D341Med (cell line): ENCODE results near the gene TATDN3.
"Not testable (repeated sequence)": the region's sequence is repeated elsewhere in the genome, so short reads cannot be mapped to it uniquely, and the experiment has no call there.

ENCODE experiments used
- DNase-seq: peaks from one replicate; pipeline ENCODE4 v3.0.0; 2012; ENCODE audit warnings: low spot score

Gene TATDN3

GRCh38 chr1:212828395-212828794 is 36.7 kb downstream of the TATDN3 start:
- DNase-seq: no peak

GRCh38 chr1:212833211-212834207 is 41.8 kb downstream of the TATDN3 start:
- not testable (repeated sequence) for DNase-seq

DNA sequence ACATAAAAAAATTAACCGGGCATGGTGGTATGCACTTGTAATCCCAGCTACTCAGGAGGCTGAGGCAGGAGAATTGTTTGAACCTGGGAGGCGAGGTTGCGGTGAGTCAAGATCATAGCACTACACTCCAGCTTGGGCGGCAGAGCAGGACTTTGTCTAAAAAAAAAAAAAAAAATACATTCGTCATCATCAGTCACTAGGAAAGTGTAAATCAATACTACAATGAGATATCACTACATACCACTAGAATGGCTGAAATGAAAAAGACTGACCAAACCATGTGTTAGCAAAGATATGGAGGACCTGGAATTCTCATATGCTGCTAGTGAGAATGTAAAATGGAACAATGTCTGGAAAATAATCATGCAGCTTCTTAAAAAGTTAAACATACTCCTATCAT is 46.5 kb downstream of the TATDN3 start:
- DNase-seq: no peak

DNA sequence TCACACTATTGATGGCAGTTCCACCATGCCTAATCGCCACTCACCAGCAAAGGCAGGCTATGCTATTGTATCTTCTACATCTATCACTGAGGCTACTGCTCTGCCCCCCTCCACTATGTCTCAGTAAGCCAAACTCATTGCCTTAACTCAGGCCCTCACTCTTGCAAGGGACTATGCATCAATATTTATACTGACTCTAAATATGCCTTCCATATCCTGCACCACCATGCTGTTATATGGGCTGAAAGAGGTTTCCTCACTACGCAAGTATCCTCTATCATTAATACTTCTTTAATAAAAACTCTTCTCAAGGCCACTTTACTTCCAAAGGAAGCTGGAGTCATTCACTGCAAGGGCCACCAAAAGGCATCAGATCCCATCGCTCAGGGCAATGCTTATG is 52.8 kb downstream of the TATDN3 start:
- DNase-seq: not testable (repeated sequence)

DNA sequence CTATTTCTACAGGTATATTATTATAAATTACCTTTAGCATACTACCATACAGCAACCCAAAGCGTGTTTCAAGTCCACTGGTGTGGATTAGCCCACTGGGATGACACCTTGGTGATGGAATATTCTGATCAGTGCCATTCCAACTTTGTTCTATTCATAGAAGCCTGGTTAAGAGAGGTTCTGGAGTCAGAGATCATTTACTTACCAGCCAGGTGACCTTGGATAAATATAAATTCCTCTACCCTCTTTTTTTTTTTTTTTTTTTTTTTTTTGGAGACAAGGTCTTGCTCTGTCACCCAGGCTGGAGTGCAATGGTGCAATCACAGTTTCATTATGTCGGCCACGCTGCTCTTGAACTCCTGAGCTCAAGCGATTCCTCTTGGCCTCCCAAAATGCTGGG is 55.9 kb downstream of the TATDN3 start, which contains the start of gene SPATA45:
SPATA45 (minus strand) TSS at position 101 of the 400 bp plus-strand sequence. CDS start 11,500 bp downstream, outside the sequence.
- no peak for DNase-seq

- no peak for DNase-seq
These were observed 60.5 kb downstream of the TATDN3 start for GRCh38 chr1:212852105-212852688.

DNA sequence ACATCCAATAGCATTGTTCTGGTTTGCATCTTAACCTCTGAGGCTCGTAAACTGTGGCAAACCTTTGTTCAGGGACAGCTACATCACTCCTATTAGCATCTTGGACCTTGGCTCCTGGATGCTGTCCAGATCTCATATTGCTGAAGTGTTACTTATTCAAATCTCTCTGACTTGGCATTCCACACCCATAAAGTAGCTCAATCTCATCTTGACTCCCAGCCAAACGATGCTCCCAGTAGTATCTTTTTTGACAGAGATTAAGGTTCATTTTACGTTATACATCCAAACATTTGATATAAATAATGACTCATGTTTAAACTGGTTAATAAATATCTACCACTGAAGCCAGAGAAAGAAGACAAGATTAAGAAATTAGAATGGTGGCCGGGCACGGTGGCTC is 62.0 kb downstream of the TATDN3 start:
- no peak for DNase-seq

- no peak for DNase-seq
These were observed 65.1 kb downstream of the TATDN3 start for GRCh38 chr1:212856755-212857154.

DNA sequence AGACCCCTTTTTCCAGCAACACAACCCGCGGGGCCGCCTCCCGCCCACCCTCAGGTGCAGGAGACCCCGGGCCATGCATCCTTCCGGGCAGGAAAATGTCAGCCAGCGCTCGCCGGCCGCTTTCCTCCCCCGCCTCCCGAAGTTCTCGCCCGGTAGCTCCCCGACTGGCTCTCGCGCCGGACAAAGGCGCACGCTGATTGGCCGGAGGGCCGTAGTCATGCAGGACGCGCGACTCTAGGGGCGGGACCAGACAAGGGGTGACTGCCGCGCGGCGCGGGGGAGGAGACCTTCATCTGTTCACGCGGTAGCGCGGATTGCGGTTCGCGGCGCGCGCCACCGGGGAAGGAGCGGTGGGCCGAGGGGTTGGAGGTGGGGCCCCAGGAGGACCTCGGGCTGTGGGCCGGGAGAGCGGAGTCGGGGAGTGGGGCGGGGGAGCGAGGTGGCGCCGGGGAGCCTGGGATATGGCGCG is 66.3 kb downstream of the TATDN3 start, which contains the start of gene FLVCR1:
FLVCR1 (plus strand) TSS at position 284 of the 469 bp plus-strand sequence; CDS start at position 462, 178 bp downstream.
- peak; percentile 99 for DNase-seq

DNA sequence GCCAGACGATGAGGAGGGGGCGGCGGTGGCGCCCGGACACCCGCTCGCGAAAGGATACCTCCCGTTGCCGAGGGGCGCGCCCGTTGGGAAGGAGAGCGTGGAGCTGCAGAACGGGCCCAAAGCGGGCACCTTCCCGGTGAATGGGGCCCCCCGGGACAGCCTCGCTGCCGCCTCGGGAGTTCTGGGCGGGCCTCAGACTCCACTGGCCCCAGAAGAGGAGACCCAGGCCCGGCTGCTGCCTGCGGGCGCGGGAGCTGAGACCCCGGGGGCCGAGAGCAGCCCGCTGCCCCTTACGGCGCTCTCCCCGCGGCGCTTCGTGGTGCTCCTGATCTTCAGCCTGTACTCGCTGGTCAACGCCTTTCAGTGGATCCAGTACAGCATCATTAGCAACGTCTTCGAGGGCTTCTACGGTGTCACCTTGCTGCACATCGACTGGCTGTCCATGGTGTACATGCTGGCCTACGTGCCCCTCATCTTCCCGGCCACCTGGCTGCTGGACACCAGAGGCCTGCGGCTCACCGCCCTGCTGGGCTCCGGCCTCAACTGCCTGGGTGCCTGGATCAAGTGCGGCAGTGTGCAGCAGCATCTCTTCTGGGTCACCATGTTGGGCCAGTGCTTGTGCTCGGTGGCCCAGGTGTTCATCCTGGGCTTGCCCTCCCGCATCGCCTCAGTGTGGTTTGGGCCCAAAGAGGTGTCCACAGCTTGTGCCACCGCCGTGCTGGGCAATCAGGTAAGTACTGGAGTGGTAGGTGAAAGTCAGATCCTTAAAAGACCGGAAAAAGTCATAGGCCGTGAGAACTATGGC is 67.0 kb downstream of the TATDN3 start:
- no peak for DNase-seq

DNA sequence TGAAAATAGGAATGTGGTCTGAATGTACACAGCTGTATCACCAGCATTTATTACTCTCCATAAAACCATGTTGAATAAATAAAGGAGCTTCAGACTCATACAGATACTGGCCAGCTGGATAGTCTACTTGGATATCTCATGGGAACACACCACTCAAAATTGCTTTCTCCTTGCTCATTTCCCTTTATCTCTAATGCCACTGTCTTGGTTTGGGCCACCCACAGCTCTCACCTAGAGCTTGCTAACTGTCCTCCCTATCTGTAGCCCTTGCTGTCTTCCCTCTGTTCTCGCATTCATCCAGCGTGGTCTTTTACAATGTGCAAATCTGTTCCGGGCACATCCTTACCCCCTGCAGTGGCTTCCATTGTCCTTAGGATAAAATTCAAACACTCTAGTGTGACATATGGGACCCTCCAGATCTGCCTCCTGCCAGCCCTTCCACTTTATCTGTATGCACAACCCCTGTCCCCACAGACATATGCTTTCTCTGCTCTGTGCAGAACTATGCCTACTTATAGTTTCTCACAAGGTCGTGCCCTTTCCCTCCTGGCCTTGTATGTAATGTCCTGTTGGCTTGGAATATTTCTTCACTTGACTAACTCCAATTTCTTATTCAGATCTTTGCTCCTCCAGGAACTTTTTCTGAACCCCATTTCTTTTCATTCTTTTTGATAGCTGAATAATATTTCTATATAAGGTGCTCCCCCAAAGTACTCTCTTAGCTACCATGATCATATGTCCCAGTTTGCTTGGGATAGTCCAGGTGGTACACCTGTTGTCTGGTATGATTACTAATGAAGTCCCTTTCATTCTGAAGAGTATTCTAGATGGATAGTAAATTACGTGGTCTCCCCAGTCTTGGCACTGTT is 69.3 kb downstream of the TATDN3 start:
- DNase-seq: no peak

GRCh38 chr1:212862111-212862690 is 70.5 kb downstream of the TATDN3 start:
- no peak for DNase-seq

DNA sequence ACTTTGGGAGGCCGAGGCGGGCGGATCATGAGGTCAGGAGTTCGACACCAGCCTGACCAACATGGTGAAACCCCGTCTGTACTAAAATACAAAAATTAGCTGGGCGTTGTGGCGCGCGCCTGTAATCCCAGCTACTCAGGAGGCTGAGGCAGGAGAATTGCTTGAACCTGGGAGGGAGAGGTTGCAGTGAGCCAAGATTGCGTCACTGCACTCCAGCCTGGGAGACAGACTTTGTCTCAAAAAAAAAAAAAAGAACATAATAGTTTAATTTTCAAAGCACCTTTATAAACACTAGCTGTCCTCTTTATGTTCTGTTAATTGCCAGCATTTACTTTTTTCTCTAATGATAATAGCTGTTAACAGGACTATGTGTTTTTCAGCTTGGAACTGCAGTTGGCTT is 71.7 kb downstream of the TATDN3 start:
- not testable (repeated sequence) for DNase-seq

DNA sequence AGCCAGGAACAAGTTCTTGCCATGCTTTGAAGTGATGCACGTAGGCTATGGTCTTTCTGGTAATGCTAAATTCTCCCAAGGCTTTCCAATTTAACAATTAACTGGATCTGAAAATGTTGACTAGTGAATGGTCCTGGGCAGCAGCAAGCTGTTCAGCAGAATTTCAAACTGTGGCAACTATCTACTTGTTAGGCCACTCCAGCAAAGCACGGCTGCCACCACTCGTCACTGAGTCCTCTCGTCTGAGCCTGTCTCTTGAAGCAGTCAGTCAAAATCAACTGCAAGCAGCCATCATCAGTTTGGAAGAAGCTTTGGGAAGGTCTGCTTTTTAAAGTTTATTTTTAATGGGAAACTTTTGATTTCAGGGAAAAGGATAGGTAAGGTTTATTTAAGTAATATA is 72.5 kb downstream of the TATDN3 start:
- no peak for DNase-seq
